Fibroblast of skin of scalp (primary cell): ENCODE measurements around the gene CYSTM1.
A peak's percentile ranks its signal among the peaks of the same experiment; 100 is the strongest.

Source experiments
- DNase-seq: peaks from one replicate; pipeline ENCODE4 v3.0.0-alpha.2; 2013

Gene CYSTM1

DNA sequence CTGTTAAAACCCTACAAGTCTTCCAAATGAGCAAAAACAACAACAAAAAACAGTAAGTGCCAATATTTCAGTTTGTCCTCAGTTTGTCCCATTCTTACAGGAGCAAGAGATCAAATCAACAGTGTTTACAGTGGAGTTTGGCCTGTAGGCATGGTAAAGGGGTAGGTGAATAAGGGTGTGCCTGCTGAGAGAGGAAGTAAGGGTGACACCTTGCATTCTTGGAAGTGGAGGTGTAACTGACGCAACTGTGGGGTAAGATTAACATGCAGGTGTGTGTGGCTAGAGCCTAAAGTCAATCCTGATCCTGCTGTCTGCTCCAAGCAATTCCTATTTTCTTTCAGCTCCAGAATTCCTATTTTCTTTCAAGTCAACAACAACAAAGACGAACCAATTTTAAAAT is 84.5 kb downstream of the CYSTM1 start:
- no peak for DNase-seq

DNA sequence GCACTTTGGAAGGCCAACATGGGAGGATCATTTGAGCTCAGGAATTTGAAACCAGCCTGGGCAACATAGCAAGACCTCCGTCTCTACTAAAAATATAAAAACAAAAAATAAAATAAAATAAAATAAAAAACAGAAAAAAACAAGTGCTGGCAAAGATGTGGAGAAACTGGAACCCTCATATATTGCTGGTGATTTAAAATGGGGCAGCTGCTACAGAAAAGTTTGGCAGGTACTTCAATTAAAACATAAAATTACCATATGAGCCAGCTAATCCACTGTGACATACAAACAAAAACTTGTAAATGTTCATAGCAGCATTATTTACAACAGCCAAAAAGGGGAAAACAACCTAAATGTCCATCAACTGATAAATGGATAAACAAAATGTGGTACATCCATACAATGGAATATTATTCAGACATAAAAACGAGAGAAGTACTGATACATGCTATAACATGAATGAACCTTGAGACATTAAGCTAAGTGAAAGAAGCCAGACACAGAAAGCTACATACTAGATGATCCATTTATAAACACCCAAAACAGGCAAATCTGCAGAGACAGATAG is 85.2 kb downstream of the CYSTM1 start:
- no peak for DNase-seq

DNA sequence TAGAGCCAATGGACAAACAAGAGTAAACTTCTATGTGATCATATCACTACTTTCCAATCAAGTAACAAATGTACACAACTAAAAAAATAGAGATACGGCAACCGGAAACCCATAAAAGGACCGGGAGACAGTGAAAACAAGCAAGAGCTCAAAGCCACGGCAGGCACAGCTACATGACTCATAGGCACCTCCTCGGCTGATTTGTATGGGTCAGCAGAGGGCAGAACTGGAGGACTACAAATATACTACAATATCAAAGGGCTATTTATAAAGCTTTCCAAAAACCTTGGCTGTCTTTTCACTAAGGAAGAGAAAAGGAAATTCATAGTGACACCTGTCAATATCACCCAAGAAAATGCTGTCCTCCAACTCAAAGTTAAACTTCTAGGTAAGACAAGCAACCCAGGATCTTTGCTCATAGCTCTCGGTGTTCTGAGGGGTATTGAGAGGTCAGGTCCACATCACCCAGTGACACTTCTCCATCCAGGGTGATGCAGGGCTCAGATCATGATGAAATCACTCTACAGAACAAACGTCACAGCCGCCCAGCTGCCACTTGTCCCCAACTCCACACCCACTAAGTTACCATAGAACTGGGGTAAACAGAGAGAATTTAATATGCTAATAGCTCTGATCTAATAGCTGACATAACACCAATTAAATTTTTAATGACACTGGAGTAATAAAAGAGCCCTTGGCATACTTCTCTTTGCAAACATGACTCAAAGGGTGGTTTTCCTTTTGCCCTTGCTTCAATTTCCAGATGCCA is 86.6 kb downstream of the CYSTM1 start:
- DNase-seq: peak; percentile 77

DNA sequence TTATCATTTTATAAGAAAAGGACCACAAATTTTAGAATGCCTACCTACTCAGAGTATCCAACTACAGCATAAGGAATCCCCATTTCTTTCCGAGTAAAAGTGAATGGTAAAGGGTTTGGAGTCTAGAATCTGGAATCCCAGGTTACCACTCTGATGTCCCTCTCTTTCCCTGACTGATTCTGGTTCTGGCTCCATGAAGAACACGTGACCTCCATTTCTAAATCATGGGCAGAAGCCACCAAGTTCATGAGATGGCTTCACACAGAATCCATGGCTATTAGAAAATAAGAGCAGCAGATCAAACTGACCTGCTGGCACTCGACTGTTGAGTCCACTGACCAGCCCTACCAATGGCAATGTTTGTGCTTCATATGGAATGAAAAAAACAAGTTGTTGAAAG is 87.2 kb downstream of the CYSTM1 start:
- DNase-seq: no peak

DNA sequence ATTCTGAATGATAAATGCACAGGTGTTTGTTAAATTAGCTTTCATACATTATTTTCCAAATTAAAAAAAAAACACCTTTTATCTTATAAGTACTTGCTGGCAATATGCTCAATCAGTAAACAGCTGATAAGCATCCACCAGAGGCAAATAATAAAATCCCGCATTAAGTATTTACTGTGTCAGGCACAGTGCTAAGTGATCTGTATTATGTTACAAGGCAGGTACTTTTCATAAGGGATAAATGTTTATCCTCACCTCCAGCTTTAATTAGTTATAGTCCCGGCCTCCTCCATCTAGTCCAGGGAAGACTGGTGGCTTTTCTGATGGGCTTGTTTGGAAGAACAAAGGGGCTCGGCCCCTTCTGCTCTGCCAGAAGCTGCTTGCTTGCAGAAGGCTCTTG is 87.9 kb downstream of the CYSTM1 start:
- DNase-seq: no peak

DNA sequence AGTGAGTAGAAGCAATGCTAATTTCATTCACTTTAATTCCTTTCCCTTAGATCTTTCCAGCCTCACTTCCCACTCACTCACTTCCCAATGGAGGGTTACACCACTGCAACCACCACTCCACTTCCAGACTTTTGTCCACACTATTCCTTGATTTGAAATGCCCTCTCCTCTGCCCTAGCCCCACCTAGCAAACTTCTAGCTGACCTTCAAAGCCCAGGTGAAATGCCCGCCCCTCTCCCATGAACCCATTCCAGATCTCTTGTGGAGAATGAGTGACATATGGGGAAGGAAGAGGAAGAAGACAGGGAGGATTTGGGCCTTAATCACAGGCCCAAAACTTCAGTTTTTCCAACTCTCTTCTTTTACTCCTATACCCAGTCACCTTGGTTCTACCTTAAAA is 90.9 kb downstream of the CYSTM1 start:
- no peak for DNase-seq

DNA sequence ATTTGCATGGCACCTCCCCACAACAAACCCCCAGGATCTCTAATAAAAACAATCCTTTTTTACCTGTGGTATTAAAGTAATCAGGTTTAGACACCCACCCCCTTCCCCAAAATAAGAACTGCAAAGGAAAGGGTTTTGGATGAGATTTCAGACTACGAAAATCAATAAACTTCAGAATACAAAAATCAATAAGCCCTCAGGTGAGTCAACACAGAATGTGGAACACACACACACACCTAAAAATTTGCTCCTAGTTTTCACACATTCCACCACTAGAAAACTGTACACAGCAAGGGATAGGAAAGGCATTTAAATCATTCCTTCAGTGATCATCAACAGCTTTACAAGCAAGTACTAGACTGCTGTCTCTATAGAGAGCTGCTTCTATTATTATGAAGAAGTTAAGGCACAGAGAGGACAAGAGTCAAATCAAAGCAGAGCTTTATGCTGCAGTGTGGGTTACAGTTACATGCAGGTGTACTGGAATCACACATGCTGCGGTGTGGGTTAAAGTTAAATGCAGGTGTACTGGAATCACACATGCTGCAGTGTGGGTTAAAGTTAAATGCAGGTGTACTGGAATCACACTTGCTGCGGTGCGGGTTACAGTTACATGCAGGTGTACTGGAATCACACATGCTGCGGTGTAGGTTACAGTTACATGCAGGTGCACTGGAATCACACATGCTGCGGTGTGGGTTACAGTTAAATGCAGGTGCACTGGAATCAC is 91.6 kb downstream of the CYSTM1 start:
- no peak for DNase-seq

DNA sequence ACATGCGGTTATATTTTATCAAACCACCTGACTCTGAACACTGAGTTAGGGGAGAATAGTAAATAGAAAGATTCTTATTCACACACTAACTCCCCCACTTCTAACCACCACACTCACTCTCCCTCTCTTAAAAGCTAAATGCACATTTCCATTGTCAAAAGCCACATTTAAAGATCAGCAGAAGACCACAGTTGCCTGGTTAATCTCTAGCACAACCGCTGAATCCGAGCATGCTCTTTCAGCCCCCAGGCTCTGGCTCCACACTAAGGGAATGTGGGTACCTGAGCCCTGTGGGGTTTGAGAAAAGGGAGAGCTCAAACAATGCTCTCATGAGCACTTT is 92.2 kb downstream of the CYSTM1 start:
- no peak for DNase-seq

DNA sequence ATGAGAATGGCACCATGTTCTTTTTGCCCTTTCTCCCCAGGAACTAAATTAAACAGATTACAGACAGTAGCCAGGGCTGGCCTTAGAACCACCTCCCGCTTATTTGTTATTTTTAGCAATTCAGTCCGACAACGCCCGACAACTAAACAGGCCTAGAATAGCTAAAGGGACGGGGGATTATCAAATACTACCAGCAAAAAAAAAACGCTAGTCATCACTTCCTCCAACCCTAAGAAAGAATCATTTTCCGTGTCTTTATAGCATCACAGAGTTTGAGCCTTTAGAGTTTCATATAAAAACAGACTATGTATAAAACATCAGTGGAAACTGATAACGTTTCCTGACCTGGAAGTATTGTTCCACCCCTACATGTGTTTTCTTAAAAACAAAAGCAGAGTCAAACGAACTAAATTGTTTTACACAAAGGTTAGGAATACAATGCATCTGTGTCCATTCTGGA is 92.6 kb downstream of the CYSTM1 start:
- no peak for DNase-seq

DNA sequence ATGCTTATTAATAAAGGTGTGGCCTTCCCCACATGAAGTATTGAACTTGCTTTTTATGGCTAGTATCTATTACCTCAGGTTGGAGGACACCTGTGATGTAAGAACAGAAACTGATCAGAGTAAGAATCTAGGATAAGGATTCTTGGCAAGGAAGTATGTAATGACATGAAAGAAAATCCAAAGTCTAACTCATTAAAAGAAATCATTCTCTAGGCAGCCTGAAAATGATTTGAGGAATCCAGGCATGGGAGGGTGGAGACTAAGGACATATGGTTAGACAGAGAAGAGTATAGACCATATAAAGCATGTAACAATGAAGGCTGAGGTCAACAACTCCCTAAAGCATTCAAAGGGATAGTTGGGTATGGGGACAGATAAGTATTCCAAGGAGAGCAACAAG is 95.0 kb downstream of the CYSTM1 start:
- no peak for DNase-seq

DNA sequence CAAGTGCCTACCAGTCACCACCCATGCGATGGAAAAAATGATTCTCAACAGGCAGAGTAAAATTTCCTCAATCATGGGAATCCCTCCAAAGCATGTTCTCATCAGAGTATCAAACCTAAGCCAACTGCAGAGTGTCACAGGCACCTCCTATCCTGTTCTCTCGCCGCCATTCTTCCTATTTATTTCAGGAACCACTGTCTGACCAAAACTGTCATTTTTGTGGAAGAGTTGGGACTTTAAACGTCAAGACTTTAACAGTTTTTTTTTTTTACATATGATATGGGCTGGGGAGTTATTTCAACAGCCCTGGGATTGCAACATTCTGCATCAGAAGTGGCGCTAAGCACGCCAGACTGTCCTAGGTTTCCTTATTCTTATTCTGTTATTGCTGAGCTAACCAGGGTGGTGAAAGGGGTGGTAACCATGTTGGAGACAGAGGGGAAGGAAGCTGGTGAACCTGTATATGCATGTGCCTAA is 98.5 kb downstream of the CYSTM1 start:
- DNase-seq: no peak

DNA sequence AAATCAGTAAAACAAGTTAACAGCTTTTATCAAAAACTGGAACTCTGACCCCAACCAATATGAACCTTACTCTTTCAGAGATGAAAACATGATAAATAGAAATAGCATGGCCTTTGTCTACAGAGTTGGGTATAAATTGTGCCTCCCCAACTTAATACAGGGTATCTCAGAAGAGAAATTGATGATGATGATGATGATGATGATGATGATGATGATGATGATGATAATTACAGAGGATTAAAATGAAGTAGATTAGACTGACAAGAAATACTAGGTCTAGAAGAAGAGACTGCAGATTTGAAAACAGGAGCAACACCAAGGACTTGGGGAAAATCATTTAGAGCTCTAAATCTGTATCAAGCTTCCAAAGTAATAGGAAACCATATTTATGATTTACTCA is 100.8 kb downstream of the CYSTM1 start:
- DNase-seq: no peak

DNA sequence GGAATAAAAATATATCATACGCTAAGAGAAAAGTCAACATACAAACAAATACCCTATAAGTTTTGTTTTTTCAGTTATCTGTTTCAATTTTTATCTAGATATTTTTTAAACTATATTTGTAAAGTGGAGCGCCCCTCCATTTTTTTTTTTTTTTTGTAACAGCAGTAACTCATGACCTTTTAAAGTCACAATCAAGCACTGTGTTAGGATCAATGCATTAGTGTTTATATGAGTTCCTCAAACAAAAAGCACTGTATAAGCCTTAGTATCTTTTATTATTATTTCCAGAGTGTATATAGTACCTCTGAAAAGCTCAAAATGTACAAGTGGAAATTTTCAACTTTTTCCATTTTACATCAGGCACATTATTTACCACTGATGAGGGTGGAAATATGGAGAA is 107.3 kb downstream of the CYSTM1 start:
- no peak for DNase-seq

DNA sequence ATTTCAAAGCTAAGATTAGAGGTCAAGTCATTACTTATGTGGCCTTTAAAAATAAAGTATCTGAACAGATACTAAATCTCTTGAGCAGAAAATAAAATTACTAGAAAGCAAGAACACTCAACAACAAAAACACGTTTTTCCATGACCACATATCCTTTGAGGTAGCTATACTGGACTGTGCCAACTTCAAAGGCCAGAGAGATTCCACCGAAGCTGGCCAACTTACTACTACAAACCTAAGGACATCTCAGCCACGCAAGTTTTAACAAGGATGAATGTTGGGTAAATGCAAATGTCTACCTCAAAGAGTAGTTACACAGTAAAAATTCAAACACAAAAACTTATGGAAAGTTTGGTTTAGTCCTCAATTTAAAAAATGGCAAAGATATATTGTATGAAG is 109.0 kb downstream of the CYSTM1 start:
- no peak for DNase-seq

DNA sequence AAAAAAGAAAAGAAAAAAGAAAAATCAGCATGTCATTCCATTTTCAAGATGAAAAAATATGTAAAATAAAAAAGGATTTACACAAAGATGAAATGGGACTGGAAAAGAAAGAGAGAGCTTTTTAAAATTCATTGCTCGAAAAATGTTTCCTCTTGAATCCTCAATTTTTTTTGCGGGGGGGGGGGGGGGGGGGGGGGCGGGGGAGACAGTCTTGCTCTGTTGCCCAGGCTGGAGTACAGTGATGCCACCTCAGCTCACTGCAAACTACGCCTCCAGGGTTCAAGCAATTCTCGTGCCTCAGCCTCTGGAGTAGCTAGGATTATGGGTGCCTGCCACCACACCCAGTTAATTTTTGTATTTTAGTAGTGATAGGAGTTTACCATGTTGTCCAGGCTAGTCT is 111.4 kb downstream of the CYSTM1 start:
- DNase-seq: no peak

DNA sequence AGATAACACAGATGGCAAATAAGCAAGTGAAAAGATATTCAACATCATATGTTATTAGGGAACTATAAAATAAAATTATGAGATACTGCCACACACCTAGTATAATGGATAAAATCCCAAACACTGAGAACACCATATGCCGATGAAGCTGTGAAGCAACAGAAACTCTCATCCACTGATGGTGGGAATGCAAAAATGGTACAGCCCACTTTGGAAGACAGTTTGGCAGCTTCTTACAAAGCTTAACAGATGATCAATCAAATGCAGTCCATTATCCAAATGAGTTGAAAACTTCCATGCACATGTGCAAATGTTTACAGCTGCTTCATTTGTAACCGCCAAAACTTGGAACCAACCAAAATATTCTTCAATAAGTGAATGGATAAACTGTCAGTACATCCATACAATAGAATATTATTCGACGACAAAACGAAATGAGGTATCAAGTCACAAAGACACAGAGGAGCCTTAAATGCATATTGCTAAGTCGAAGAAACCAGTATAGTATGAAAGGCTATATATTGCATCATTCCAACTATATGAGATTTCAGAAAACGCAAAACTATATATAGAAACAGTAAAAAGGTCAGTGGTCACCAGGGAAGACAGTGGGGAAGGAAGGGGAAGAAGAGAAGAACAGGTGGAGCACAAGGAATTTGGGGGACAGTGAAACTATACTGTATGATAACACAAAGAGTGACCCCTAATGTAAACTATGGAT is 113.0 kb downstream of the CYSTM1 start:
- no peak for DNase-seq

DNA sequence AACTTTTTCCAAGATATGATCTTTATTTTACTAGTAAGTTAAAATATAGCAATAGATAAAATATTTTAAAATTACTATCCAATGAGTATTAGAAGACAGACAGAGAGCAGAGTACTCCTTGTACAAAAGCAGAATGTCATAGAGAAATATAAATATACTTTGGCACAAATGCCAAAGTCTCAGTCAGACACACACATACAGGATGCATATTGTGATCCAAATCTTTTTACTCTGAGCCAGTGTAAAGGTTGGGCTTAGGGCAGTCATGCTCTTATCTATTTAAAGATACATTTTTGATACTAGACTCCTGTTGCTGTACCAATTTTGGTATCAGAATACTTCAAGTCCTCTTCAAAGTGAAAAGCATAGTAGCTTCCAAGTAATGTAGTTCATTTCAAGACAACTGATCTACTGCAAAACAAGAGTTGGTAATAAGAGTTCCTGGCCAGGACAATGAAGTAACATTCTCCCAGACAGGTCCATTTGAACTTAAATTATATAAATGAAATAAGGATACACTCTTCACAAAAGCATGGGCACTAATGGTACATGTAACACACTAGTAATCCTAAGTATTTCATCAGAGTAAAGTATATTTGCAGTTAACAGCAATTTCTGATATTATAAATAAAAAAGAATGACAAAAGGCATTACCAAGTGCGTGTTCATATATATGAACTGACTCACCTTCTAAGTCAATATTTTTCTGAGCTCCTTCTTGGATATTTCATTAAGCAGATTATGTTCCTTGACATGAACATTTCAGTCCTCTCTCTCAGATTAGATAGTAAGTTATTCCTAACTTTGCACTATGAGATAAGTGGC is 117.4 kb downstream of the CYSTM1 start:
- peak; percentile 63 for DNase-seq
